Measurements from ENCODE around the gene NOS1.

GRCh38 chr12:117187421-117187820 is 174.0 kb downstream of the NOS1 start:
- TF ChIP-seq CTCF (conservative IDR thresholded peaks at IDR 0.05; ENCODE audit: low read length), result no peak
- no peak for TF ChIP-seq EZH2phosphoT487 (IDR thresholded peaks at IDR 0.05; ENCODE audit: borderline replicate concordance, low read depth, low read length)
